SK-N-MC (cell line): ENCODE results near the gene GLYR1.

ENCODE experiments used
- DNase-seq: peaks from one replicate; pipeline ENCODE4 v3.0.0-alpha.2; 2011; ENCODE audit warnings: low read depth, low spot score
- H3K27ac ChIP-seq: fragments of 200-600 bp; sonication (generic); 2 replicates; pipeline ENCODE4 v1.5.1; 2016; ENCODE audit warnings: mixed run types
- H3K36me3 ChIP-seq: fragments of 200-600 bp; sonication (generic); 2 replicates; pipeline ENCODE4 v1.6.1; 2017; ENCODE audit warnings: antibody characterized with exemption, low read length, mixed read lengths; ENCODE audit not compliant: insufficient read depth
- H3K4me3 ChIP-seq: fragments of 200-600 bp; sonication (generic); 2 replicates; pipeline ENCODE4 v1.5.1; 2016
- H3K9ac ChIP-seq: fragments of 200-600 bp; sonication (generic); 2 replicates; pipeline ENCODE4 v1.8.0; 2017; ENCODE audit warnings: mixed run types, mixed read lengths; ENCODE audit not compliant: insufficient read length
- H3K9me3 ChIP-seq: fragments of 200-600 bp; sonication (generic); 2 replicates; pipeline ENCODE4 v1.6.1; 2017; ENCODE audit warnings: low read depth, mild to moderate bottlenecking, antibody characterized with exemption, low read length, moderate library complexity, mixed read lengths
- EZH2 ChIP-seq: fragments of 200-600 bp; sonication (generic); IDR thresholded peaks from one replicate; pipeline ENCODE4 v1.6.1; 2017; ENCODE audit warnings: antibody characterized with exemption
- FOXP2 ChIP-seq: optimal IDR thresholded peaks from 2 replicates; pipeline ENCODE3; 2011; ENCODE audit warnings: mild to moderate bottlenecking, moderate library complexity; ENCODE audit not compliant: insufficient read depth; ENCODE audit errors: extremely low read length, control extremely low read depth
- POLR2AphosphoS5 ChIP-seq: IDR thresholded peaks from 2 replicates; pipeline ENCODE4 v1.6.1; 2012; ENCODE audit warnings: mild to moderate bottlenecking, low read depth, low read length, borderline replicate concordance

GLYR1 gene

GRCh38 chr16:4846503-4846900, 586 bp downstream of the GLYR1 start:
- no peak for DNase-seq
- H3K36me3 ChIP-seq, result peaks cover 38% of the 10 kb centered on the region
- peak overlapping the region; percentile 95 for H3K4me3 ChIP-seq
- H3K27ac ChIP-seq, result 0 out of 2 replicates have a peak overlapping the region, but pooled peaks have one; percentile 82
- H3K9me3 ChIP-seq, result no peaks in the 10 kb centered on the region
- peak overlapping the region; percentile 98 for H3K9ac ChIP-seq
- no peak for TF ChIP-seq FOXP2
- TF ChIP-seq EZH2, result no peak
- TF ChIP-seq POLR2AphosphoS5, result no peak

- Histone ChIP-seq H3K4me3 (no peak overlapping the region), H3K36me3 (peaks cover 78% of the 10 kb centered on the region), H3K9ac (no peak overlapping the region), H3K27ac (no peak overlapping the region), H3K9me3 (no peaks in the 10 kb centered on the region)
- DNase-seq, result no peak
- no peak for TF ChIP-seq POLR2AphosphoS5
- TF ChIP-seq FOXP2, result no peak
- no peak for TF ChIP-seq EZH2
Measured at GRCh38 chr16:4840984-4841383, 6.1 kb downstream of the GLYR1 start.

- TF ChIP-seq POLR2AphosphoS5, result no peak
- no peak for TF ChIP-seq EZH2
- no peak for TF ChIP-seq FOXP2
- H3K9me3 ChIP-seq, result no peaks in the 10 kb centered on the region
- DNase-seq, result no peak
- H3K27ac ChIP-seq, result no peak overlapping the region
- no peak overlapping the region for H3K4me3 ChIP-seq
- H3K9ac ChIP-seq, result no peak overlapping the region
- peaks cover 76% of the 10 kb centered on the region for H3K36me3 ChIP-seq
Measured at GRCh38 chr16:4839942-4840341, 7.1 kb downstream of the GLYR1 start.

- Histone ChIP-seq H3K27ac (no peak overlapping the region), H3K9me3 (no peaks in the 10 kb centered on the region), H3K4me3 (no peak overlapping the region), H3K9ac (no peak overlapping the region), H3K36me3 (peaks cover 76% of the 10 kb centered on the region)
- no peak for DNase-seq
- TF ChIP-seq EZH2, result no peak
- no peak for TF ChIP-seq POLR2AphosphoS5
- no peak for TF ChIP-seq FOXP2
Measured at GRCh38 chr16:4837733-4838501, 9.2 kb downstream of the GLYR1 start.

DNA sequence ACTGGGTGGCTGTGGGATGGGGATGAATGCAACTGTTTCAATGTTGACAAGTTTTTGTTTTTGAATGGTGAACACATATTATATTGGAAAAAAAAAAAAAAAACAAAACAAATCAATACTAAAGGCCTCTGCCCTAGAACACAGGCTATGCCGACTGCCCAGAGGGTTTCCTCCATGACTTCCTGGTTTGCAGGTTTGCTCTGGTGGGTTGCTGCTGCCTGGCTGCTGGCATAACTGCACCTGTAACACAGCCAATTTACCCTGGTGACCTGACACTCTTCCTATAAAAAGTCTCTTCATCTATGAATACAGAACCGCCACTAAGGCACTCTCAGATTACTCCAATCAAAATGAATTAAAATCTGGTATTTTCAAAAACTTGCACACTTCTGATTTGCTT, 10.4 kb downstream of the GLYR1 start:
- DNase-seq, result no peak

GRCh38 chr16:4833584-4833983, 13.5 kb downstream of the GLYR1 start:
- no peak for TF ChIP-seq EZH2
- no peak for TF ChIP-seq POLR2AphosphoS5
- no peak for TF ChIP-seq FOXP2
- Histone ChIP-seq H3K9me3 (no peaks in the 10 kb centered on the region), H3K9ac (no peak overlapping the region), H3K4me3 (no peak overlapping the region), H3K27ac (no peak overlapping the region), H3K36me3 (peaks cover 72% of the 10 kb centered on the region)
- DNase-seq, result no peak

More for the DNA sequence above, 10.4 kb downstream of the GLYR1 start:
- H3K4me3 ChIP-seq, result no peak overlapping the region
- H3K9me3 ChIP-seq, result no peaks in the 10 kb centered on the region
- TF ChIP-seq FOXP2 (no peak), POLR2AphosphoS5 (no peak), EZH2 (no peak)
- H3K9ac ChIP-seq, result no peak overlapping the region
- H3K36me3 ChIP-seq, result peaks cover 76% of the 10 kb centered on the region
- H3K27ac ChIP-seq, result no peak overlapping the region

DNA sequence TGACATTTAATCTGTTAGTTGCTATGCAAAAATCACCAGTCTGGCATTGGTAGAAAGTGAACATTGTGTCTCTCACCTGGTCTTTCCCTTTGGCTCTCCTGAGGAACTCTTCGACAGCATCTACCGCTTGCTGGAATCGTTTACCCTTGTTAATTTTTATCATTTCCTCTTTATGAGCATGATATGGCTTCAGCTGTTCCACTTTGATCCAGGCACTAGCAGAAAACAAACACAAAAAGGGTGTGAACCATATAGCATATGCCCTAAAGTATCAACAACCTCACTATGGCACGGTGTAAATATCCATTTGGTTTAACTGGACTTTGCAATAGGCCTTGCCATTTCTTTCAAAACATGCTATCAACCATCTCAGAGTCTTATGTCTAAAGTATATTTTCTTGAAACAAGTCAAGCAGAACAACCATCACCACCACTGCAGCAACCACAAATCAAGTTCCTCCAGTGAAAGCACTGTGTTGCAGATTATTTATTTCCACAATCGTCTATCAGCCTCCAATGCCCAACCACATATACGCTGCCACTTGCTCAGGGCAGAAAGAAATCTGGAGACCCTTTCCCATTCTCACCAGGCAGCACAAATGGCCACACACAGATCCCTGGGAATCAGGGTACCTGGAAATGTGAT, 14.3 kb downstream of the GLYR1 start:
- no peak for DNase-seq
- no peak for TF ChIP-seq EZH2
- TF ChIP-seq POLR2AphosphoS5, result no peak
- TF ChIP-seq FOXP2, result no peak
- no peak overlapping the region for H3K4me3 ChIP-seq
- H3K9ac ChIP-seq, result no peak overlapping the region
- H3K9me3 ChIP-seq, result no peaks in the 10 kb centered on the region
- peaks cover 75% of the 10 kb centered on the region for H3K36me3 ChIP-seq
- no peak overlapping the region for H3K27ac ChIP-seq

GRCh38 chr16:4831616-4832015, 15.5 kb downstream of the GLYR1 start:
- Histone ChIP-seq H3K27ac (no peak overlapping the region), H3K36me3 (peaks cover 78% of the 10 kb centered on the region), H3K9ac (no peak overlapping the region), H3K9me3 (no peaks in the 10 kb centered on the region), H3K4me3 (no peak overlapping the region)
- TF ChIP-seq POLR2AphosphoS5 (no peak), EZH2 (no peak), FOXP2 (no peak)
- no peak for DNase-seq

- no peak for DNase-seq
- Histone ChIP-seq H3K36me3 (peaks cover 77% of the 10 kb centered on the region), H3K9me3 (no peaks in the 10 kb centered on the region), H3K9ac (no peak overlapping the region), H3K4me3 (no peak overlapping the region), H3K27ac (no peak overlapping the region)
- TF ChIP-seq EZH2, result no peak
- no peak for TF ChIP-seq POLR2AphosphoS5
- no peak for TF ChIP-seq FOXP2
Measured at GRCh38 chr16:4830408-4830807, 16.7 kb downstream of the GLYR1 start.
